C4-2B (cell line): ENCODE results near the gene PFDN4.

ENCODE experiments used
- CTCF ChIP-seq: fragments of 450-650 bp; conservative IDR thresholded peaks from 2 replicates; pipeline ENCODE4 v1.5.1; 2017; ENCODE audit warnings: mild to moderate bottlenecking
- ZFX ChIP-seq: fragments of 450-650 bp; IDR thresholded peaks from 2 replicates; pipeline ENCODE4 v1.6.1; 2017

GRCh38 chr20:54214566-54214965 is 6.7 kb downstream of the PFDN4 start:
- TF ChIP-seq CTCF (no peak), ZFX (no peak)
